ENCODE data around the gene ATP5F1C. TPM values are rescaled to one million over a fixed set of nuclear protein-coding genes. Genes with fewer than 3 reads are reported as not detected.

ATP5F1C gene
- total and polyA plus RNA-seq, 2 donors (not counting 3 experiments of a cell fraction or from before 2014, with no cell fraction given) = 184 to 290 TPM

GRCh38 chr10:7817576-7817975 lies 29.6 kb downstream of the ATP5F1C start:
- POLR2A ChIA-PET = interaction anchor here (0.6 to 1.5 kb wide), 3 partner anchors 19 to 177 kb away, joined by 4 to 9 read pairs (median 5); partner anchors contain the start of genes ATP5F1C and KIN
- Histone ChIP-seq H4K20me1 (replicated peaks; ENCODE audit: control insufficient read depth, extremely low read depth, insufficient read depth, low read length) (no peaks in the 10 kb centered on the region), H2AFZ (ENCODE audit: low read depth, low read length) (peak overlapping the region; percentile 71), H3K9me3 (replicated peaks; ENCODE audit: control insufficient read depth, insufficient read depth, low read length) (no peaks in the 10 kb centered on the region), H3K9me1 (replicated peaks; ENCODE audit: control insufficient read depth, extremely low read depth, insufficient read depth, low read length) (no peaks in the 10 kb centered on the region), H3K4me1 (ENCODE audit: control insufficient read depth, extremely low read depth, insufficient read depth, low read length) (peaks cover 4% of the 10 kb centered on the region), H3K27me3 (ENCODE audit: control insufficient read depth in 2 of 2, insufficient read depth in 2 of 2, low read length in 2 of 2) (peaks cover 5 to 7% of the 10 kb centered on the region in 2 experiments), H3K27ac (ENCODE audit: insufficient read depth, low read depth, low read length) (no peak overlapping the region), H3K79me2 (ENCODE audit: control insufficient read depth, insufficient read depth, low read length) (peaks cover 16% of the 10 kb centered on the region), H3K4me2 (ENCODE audit: insufficient read depth, low read length) (peak overlapping the region; percentile 75), H3K36me3 (ENCODE audit: control insufficient read depth in 2 of 2, extremely low read depth in 1 of 2, insufficient read depth in 2 of 2, low read length in 2 of 2) (no peaks in the 10 kb centered on the region), H3K9ac (replicated peaks; ENCODE audit: extremely low read depth, insufficient read depth, low read length) (no peak overlapping the region), H3K4me3 (replicated peaks in 1 of 3; ENCODE audit: insufficient read depth in 1 of 3, low read depth in 1 of 3, low read length in 3 of 3) (peak overlapping the region; percentile 12 to 99 (median 70))
- FAIRE-seq = no peak
- TF ChIP-seq JUN (IDR thresholded peaks at IDR 0.05; ENCODE audit: borderline replicate concordance, insufficient read depth, insufficient read length, low read depth) (no peak), FOS (IDR thresholded peaks at IDR 0.05; ENCODE audit: borderline replicate concordance, insufficient read depth, low read length) (no peak), CTCF (IDR thresholded peaks at IDR 0.05; ENCODE audit: extremely low read depth in 1 of 2, insufficient read depth in 1 of 2, low read depth in 1 of 2, low read length in 2 of 2) (no peak), GATA2 (IDR thresholded peaks at IDR 0.05; ENCODE audit: insufficient read depth, insufficient read length, low read depth, low read length) (no peak)
- DNase-seq (ENCODE audit: low read depth, low spot score) = no peak
- dilution Hi-C loops (cut with MboI; ENCODE audit: extremely low pct_ligation_motif_present, low sequenced_read_pairs) (no loop called here), intact Hi-C loops (cut with micrococcal nuclease) (loop anchor here (5.0 kb wide), 1 partner anchor 235 kb away; the partner anchor contains the start of gene GATA3)
- BruUV-seq (replicated peaks) = no TSS peak
- CTCF ChIA-PET = interaction anchor here (1.2 to 2.9 kb wide), 7 partner anchors 9 to 292 kb away, joined by 3 to 19 read pairs (median 7); partner anchors contain the start of genes ATP5F1C and KIN

- Histone ChIP-seq H3K27me3 (ENCODE audit: control insufficient read depth in 2 of 2, insufficient read depth in 2 of 2, low read length in 2 of 2) (peaks cover 5 to 7% of the 10 kb centered on the region in 2 experiments), H3K79me2 (ENCODE audit: control insufficient read depth, insufficient read depth, low read length) (peaks cover 16% of the 10 kb centered on the region), H3K9me1 (replicated peaks; ENCODE audit: control insufficient read depth, extremely low read depth, insufficient read depth, low read length) (no peaks in the 10 kb centered on the region), H3K9ac (replicated peaks; ENCODE audit: extremely low read depth, insufficient read depth, low read length) (no peak overlapping the region), H3K4me3 (replicated peaks in 1 of 3; ENCODE audit: insufficient read depth in 1 of 3, low read depth in 1 of 3, low read length in 3 of 3) (peak overlapping the region; percentile 12 to 99 (median 70)), H2AFZ (ENCODE audit: low read depth, low read length) (peak overlapping the region; percentile 71), H4K20me1 (replicated peaks; ENCODE audit: control insufficient read depth, extremely low read depth, insufficient read depth, low read length) (no peaks in the 10 kb centered on the region), H3K4me2 (ENCODE audit: insufficient read depth, low read length) (peak overlapping the region; percentile 75), H3K36me3 (ENCODE audit: control insufficient read depth in 2 of 2, extremely low read depth in 1 of 2, insufficient read depth in 2 of 2, low read length in 2 of 2) (no peaks in the 10 kb centered on the region), H3K9me3 (replicated peaks; ENCODE audit: control insufficient read depth, insufficient read depth, low read length) (no peaks in the 10 kb centered on the region), H3K4me1 (ENCODE audit: control insufficient read depth, extremely low read depth, insufficient read depth, low read length) (peaks cover 4% of the 10 kb centered on the region), H3K27ac (ENCODE audit: insufficient read depth, low read depth, low read length) (no peak overlapping the region)
- dilution Hi-C loops (cut with MboI; ENCODE audit: extremely low pct_ligation_motif_present, low sequenced_read_pairs) (no loop called here), intact Hi-C loops (cut with micrococcal nuclease) (loop anchor here (1.0 to 5.0 kb wide), 2 partner anchors 30 to 234 kb away; partner anchors contain the start of genes ATP5F1C and GATA3)
- TF ChIP-seq MYC (IDR thresholded peaks at IDR 0.05; ENCODE audit: low read depth, low read length) = no peak
- TF ChIP-seq POLR2AphosphoS5 (IDR thresholded peaks at IDR 0.05; ENCODE audit: insufficient read depth, low read depth, low read length) = no peak
- TF ChIP-seq MAX (IDR thresholded peaks at IDR 0.05; ENCODE audit: insufficient read depth, insufficient read length) = no peak
- TF ChIP-seq POLR2A (IDR thresholded peaks at IDR 0.05; ENCODE audit: low read depth, low read length) = no peak
- no peak for TF ChIP-seq CTCF (IDR thresholded peaks at IDR 0.05; ENCODE audit: extremely low read depth in 1 of 2, insufficient read depth in 1 of 2, low read depth in 1 of 2, low read length in 2 of 2)
- no peak for TF ChIP-seq JUN (IDR thresholded peaks at IDR 0.05; ENCODE audit: borderline replicate concordance, insufficient read depth, insufficient read length, low read depth)
- no peak for TF ChIP-seq EZH2 (IDR thresholded peaks at IDR 0.05; ENCODE audit: borderline replicate concordance, low read depth, low read length, severe bottlenecking)
- no peak for TF ChIP-seq FOS (IDR thresholded peaks at IDR 0.05; ENCODE audit: borderline replicate concordance, insufficient read depth, low read length)
- no peak for TF ChIP-seq GATA2 (IDR thresholded peaks at IDR 0.05; ENCODE audit: insufficient read depth, insufficient read length, low read depth, low read length)
- no peak for FAIRE-seq
- CTCF ChIA-PET = interaction anchor here (1.2 to 2.9 kb wide), 8 partner anchors 9 to 292 kb away, joined by 3 to 19 read pairs (median 6); partner anchors contain the start of genes ATP5F1C and KIN
- DNase-seq (ENCODE audit: low read depth, low spot score) = no peak
- BruUV-seq (replicated peaks) = no TSS peak
- POLR2A ChIA-PET = interaction anchor here (0.6 to 1.5 kb wide), 3 partner anchors 19 to 177 kb away, joined by 4 to 9 read pairs (median 5); partner anchors contain the start of genes ATP5F1C and KIN
These were observed 30.0 kb downstream of the ATP5F1C start for GRCh38 chr10:7817984-7818294.
